A549 (cell line): ENCODE data around the gene TRIM69. TPM values are rescaled to one million over a fixed set of nuclear protein-coding genes. Genes with fewer than 3 reads are reported as not detected.

Experiments
- ATAC-seq, 2 experiments: fragments of 200-7000 bp in 1 of 2; fragments of >200 bp in 1 of 2; cut with Nextera tagmentation in 1 of 2; cut with Tn5 transposase in 1 of 2; 3 replicates each; pipeline versions ENCODE4 v1.8.0 to v1.9.1; 2018 to 2020; ENCODE audit warnings: mild to moderate bottlenecking in 1 of 2, moderate library complexity in 1 of 2
- CTCF ChIA-PET: fragments of 300-600 bp; sonication (Branson Sonifier 250); formaldehyde crosslinking; extraction: SDS; loops from one replicate; lab custom pipeline; 2021; ENCODE audit warnings: antibody characterized with exemption, inconsistent platforms; lab: Yijun Ruan, JAX
- POLR2A ChIA-PET: fragments of 350-600 bp; formaldehyde crosslinking; extraction: SDS; loops from one replicate; lab custom pipeline; 2021; ENCODE audit warnings: antibody characterized with exemption, inconsistent platforms; lab: Yijun Ruan, JAX
- DNase-seq, 2 experiments: peaks; one replicate each; pipeline versions ENCODE4 v3.0.0 to v3.0.0-alpha.2; 2011 to 2016; ENCODE audit warnings: low read depth in 1 of 2, low spot score in 1 of 2
- FAIRE-seq: peaks from 2 replicates; lab custom pipeline; 2011; peaks lifted over from hg19 to GRCh38; lab: Jason Lieb, UNC
- H3K27ac ChIP-seq, 2 experiments: fragments of >200 bp; sonication (Bioruptor Twin); formaldehyde crosslinking; 3 replicates each; pipeline ENCODE4 v1.5.1; 2016 to 2017
- H3K4me1 ChIP-seq: fragments of >200 bp; sonication (Bioruptor Twin); formaldehyde crosslinking; 3 replicates; pipeline ENCODE4 v1.6.1; 2016
- H3K4me2 ChIP-seq: fragments of >200 bp; sonication (Bioruptor Twin); formaldehyde crosslinking; 3 replicates; pipeline ENCODE4 v1.6.1; 2016
- H3K4me3 ChIP-seq: fragments of >200 bp; sonication (Bioruptor Twin); formaldehyde crosslinking; 3 replicates; pipeline ENCODE4 v1.5.1; 2016
- H3K9me3 ChIP-seq: fragments of >200 bp; sonication (Bioruptor Twin); formaldehyde crosslinking; 3 replicates; pipeline ENCODE4 v1.6.1; 2016
- ATOH8 ChIP-seq: fragments of 250-450 bp; sonication (Bioruptor Pico); IDR thresholded peaks from 2 replicates; pipeline ENCODE4 v1.5.0; 2020; ENCODE audit warnings: low read depth, mild to moderate bottlenecking, moderate library complexity
- BCL3 ChIP-seq: fragments of >200 bp; sonication (Bioruptor Twin); formaldehyde crosslinking; IDR thresholded peaks from 3 replicates; pipeline ENCODE4 v1.6.1; 2016
- BHLHE40 ChIP-seq: IDR thresholded peaks from 2 replicates; pipeline ENCODE4 v1.6.1; 2012; ENCODE audit warnings: low read depth, low read length, inconsistent platforms
- CBX2 ChIP-seq: fragments of 200-600 bp; sonication (generic); IDR thresholded peaks from 2 replicates; pipeline ENCODE4 v1.6.1; 2016; ENCODE audit warnings: low read depth, mild to moderate bottlenecking, borderline replicate concordance
- CBX8 ChIP-seq: fragments of 200-600 bp; sonication (generic); IDR thresholded peaks from 2 replicates; pipeline ENCODE4 v1.6.1; 2016
- CEBPB ChIP-seq, 2 experiments: fragments of >200 bp in 1 of 2; sonication (Bioruptor Twin) in 1 of 2; formaldehyde crosslinking in 1 of 2; IDR thresholded peaks; 2 replicates each; pipeline ENCODE4 v1.6.1; 2012 to 2016
- FOSB ChIP-seq: fragments of 250-450 bp; sonication (Bioruptor Pico); IDR thresholded peaks from 2 replicates; pipeline ENCODE4 v1.5.0; 2020; ENCODE audit warnings: mild to moderate bottlenecking, moderate library complexity
- HEYL ChIP-seq: fragments of 250-450 bp; sonication (Bioruptor Pico); IDR thresholded peaks from 2 replicates; pipeline ENCODE4 v1.8.0; 2021; ENCODE audit warnings: mild to moderate bottlenecking, moderate library complexity
- KDM1A ChIP-seq: fragments of 200-600 bp; sonication (generic); IDR thresholded peaks from 2 replicates; pipeline ENCODE4 v1.6.1; 2016; ENCODE audit warnings: low read depth, mild to moderate bottlenecking
- KDM5A ChIP-seq: fragments of 200-600 bp; sonication (generic); IDR thresholded peaks from 2 replicates; pipeline ENCODE4 v1.6.1; 2016; ENCODE audit warnings: antibody characterized with exemption, mild to moderate bottlenecking
- MAZ ChIP-seq: fragments of 150-350 bp; IDR thresholded peaks from 2 replicates; pipeline ENCODE4 v1.6.1; 2014; ENCODE audit warnings: antibody characterized with exemption, low read depth, low read length, borderline replicate concordance
- NFE2L2 ChIP-seq: fragments of 150-350 bp; conservative IDR thresholded peaks from 2 replicates; pipeline ENCODE4 v1.6.1; 2014; ENCODE audit warnings: low read length
- RCOR1 ChIP-seq: fragments of 150-350 bp; IDR thresholded peaks from 2 replicates; pipeline ENCODE4 v1.6.1; 2014; ENCODE audit warnings: antibody characterized with exemption, low read length, low read depth
- RFX5 ChIP-seq: fragments of 450-650 bp; IDR thresholded peaks from 2 replicates; pipeline ENCODE4 v1.7.1; 2014; ENCODE audit warnings: antibody characterized with exemption, mild to moderate bottlenecking, moderate library complexity
- RNF2 ChIP-seq: fragments of 200-600 bp; sonication (generic); IDR thresholded peaks from 2 replicates; pipeline ENCODE4 v1.6.1; 2016; ENCODE audit warnings: low read depth, mild to moderate bottlenecking, antibody characterized with exemption, moderate library complexity, borderline replicate concordance
- SMC3 ChIP-seq: fragments of >200 bp; sonication (Bioruptor Twin); formaldehyde crosslinking; IDR thresholded peaks from 3 replicates; pipeline ENCODE4 v1.6.1; 2018; ENCODE audit warnings: inconsistent platforms
- ZSCAN20 ChIP-seq: fragments of 250-450 bp; sonication (Bioruptor Pico); IDR thresholded peaks from 2 replicates; pipeline ENCODE4 v1.8.0; 2022; ENCODE audit warnings: mild to moderate bottlenecking, moderate library complexity
- WGBS: methylation state at CpG from one replicate; pipeline ENCODE4 v1.1.6; 2017; ENCODE audit errors: missing lambda C conversion rate; 5-methylcytosine and 5-hydroxymethylcytosine counted together
- polyA plus RNA-seq, 4 experiments: library from polyadenylated mRNA; depleted of rRNA in 3 of 4; stranded (reverse); fragments of >200 nt; fragmentation: RNase III in 1 of 4; extraction: RNeasy Plus Mini Kit Qiagen cat#74134 plus additional on column Dnase treatment in 1 of 4; gene quantifications; 2 replicates in 3 of 4; 3 replicates in 1 of 4; pipeline ENCODE4 v1.2.3, GENCODE V29; 2011 to 2017

Gene TRIM69
- polyA plus RNA-seq, 2 of the 4 experiments (the other 2 are of a cell fraction) = 9.0 to 10.4 TPM

DNA sequence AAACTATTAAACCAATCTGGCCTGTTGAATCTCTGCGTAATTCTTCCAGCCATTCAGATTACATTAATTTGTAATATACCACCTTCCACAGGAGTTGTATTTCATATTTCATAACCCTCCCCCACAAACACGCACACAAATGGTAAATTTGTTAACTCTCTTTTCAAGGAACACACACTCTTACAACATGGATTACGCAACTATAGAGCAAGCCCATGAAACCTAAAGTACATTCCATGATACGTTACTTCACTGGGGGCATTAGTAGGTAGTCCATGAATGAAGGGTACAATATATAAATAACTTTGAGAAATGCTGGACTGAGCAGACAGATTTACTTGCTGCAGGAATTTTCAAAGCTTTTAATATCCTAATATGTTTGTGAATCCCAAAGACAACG lies 65.0 kb downstream of the TRIM69 start:
- no peak overlapping the region for H3K4me2 ChIP-seq
- H3K9me3 ChIP-seq = no peaks in the 10 kb centered on the region
- whole genome bisulfite sequencing = 74% methylated on average over 5 of the region's 5 CpGs
- no peak overlapping the region for H3K4me3 ChIP-seq
- no peak for ATAC-seq
- TF ChIP-seq CBX2 = no peak
- peak; percentile 14 to 60; a peak in 3 of 4 replicates for TF ChIP-seq CEBPB (IDR thresholded peaks at IDR 0.05)
- TF ChIP-seq RNF2 = no peak
- TF ChIP-seq KDM5A = no peak
- no peak for TF ChIP-seq CBX8
- TF ChIP-seq, all 56 proteins: peak for 1
- ChIA-PET POLR2A (no interaction called here), CTCF (no interaction called here)
- FAIRE-seq (no peak), DNase-seq (no peak)
- no peak overlapping the region for H3K27ac ChIP-seq
- H3K4me1 ChIP-seq = no peaks in the 10 kb centered on the region

DNA sequence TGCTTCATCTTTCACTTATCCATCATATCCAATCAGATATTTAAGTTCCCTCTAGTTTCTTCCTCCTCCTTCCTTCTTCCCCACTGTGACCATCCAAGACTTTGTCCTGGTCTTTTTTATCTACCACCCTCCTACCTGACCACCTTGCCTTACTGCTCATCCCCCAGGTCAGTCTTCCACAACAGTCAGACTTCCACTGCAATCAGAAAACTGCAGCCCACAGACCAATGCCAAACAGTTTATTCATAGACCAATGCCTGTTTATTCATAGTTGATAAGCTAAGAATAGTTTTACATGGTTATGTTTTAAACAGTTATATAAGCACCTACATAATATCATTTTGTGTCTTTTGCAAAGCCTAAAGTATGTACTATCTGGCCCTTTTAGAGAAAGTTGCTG lies 65.5 kb downstream of the TRIM69 start:
- FAIRE-seq = no peak
- CTCF ChIA-PET = no interaction called here
- no peak for DNase-seq
- Histone ChIP-seq H3K4me1 (no peaks in the 10 kb centered on the region), H3K27ac (no peak overlapping the region), H3K4me2 (no peak overlapping the region)
- no peak for ATAC-seq
- TF ChIP-seq MAZ (no peak), RCOR1 (no peak)
- TF ChIP-seq, all 56 proteins: peak for 0
- POLR2A ChIA-PET = no interaction called here
- no peak overlapping the region for H3K4me3 ChIP-seq
- no peaks in the 10 kb centered on the region for H3K9me3 ChIP-seq

- FAIRE-seq = no peak
- ChIA-PET CTCF (interaction anchor here (1.1 kb wide), 1 partner anchor 13 kb away, joined by 3 read pairs; no protein-coding TSS in a partner anchor), POLR2A (no interaction called here)
- Histone ChIP-seq H3K4me3 (no peak overlapping the region), H3K27ac (no peak overlapping the region)
- no peak for TF ChIP-seq KDM5A
- TF ChIP-seq, all 56 proteins: peak for 0
- no peak for DNase-seq
- H3K4me2 ChIP-seq = no peak overlapping the region
- no peak for ATAC-seq
- no peaks in the 10 kb centered on the region for H3K9me3 ChIP-seq
- no peaks in the 10 kb centered on the region for H3K4me1 ChIP-seq
- WGBS = 8% methylated on average over 1 of the region's 1 CpG
Measured at GRCh38 chr15:44802336-44802735, 66.0 kb downstream of the TRIM69 start.

DNA sequence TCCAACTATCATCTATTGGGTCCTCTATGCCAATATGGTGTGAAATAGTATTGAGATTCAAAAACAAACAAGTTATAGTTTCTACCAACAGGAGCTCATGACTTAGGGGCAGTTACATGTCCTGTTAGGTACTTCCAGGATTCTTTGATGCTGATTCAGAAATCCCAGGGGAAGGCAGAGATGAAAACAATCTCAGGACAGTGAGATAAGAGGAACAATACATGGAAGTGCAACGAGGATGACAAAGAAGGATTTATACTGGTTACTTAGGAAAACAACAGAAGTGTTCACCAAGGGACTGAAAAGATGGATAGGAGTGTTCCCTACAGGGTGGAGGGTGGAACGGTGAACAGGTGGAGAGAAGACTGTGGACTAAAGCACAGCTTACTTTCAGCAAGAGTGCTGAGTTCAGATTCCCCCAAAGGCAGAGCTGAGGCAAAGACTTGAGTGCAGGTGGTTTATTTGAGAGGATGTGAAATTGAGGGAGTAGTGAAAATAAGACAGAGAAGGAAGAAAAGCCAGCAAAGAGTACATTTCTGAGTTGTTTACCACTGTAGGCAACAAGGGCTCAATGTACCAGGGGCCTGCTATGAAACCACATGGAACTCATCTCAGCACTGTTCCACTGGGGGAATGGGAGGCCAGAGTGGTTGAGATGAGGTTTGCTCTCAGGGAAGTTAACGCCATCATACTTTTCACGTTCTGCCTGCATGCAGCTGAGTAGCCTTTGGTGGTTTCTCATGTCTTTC lies 68.1 kb downstream of the TRIM69 start:
- POLR2A ChIA-PET = no interaction called here
- Histone ChIP-seq H3K4me1 (no peaks in the 10 kb centered on the region), H3K9me3 (no peaks in the 10 kb centered on the region), H3K4me2 (no peak overlapping the region), H3K4me3 (no peak overlapping the region), H3K27ac (no peak overlapping the region)
- no peak for DNase-seq
- TF ChIP-seq NFE2L2 (no peak), ATOH8 (no peak), BHLHE40 (no peak), HEYL (CRISPR knock-in tag) (no peak)
- CTCF ChIA-PET = no interaction called here
- 43% methylated on average over 4 of the region's 4 CpGs for WGBS
- ATAC-seq = no peak
- no peak for FAIRE-seq

DNA sequence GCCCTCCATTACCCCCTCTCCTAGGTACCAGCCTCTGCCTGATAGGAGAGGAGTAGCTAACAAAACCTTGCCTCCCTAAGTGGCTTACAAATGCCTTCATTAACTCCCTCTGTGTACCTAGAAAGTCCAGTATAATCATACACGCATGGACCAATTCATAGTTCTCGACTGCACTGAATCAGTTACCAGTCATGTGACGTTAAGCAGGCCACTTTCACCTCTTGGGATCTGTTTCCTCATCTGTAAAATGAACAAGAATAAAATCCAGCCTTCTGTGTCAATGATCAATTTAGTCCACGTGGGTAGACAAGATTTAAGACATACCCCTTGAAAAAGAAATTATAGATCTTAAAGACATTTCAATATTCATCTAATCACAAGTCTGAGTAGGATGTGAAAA lies 72.2 kb downstream of the TRIM69 start:
- H3K4me3 ChIP-seq = no peak overlapping the region
- WGBS = 44% methylated on average over 4 of the region's 4 CpGs
- no peak overlapping the region for H3K4me2 ChIP-seq
- no peak for DNase-seq
- no peak for FAIRE-seq
- H3K9me3 ChIP-seq = no peaks in the 10 kb centered on the region
- ChIA-PET POLR2A (no interaction called here), CTCF (no interaction called here)
- H3K4me1 ChIP-seq = peaks cover 7% of the 10 kb centered on the region; the same call in 1 of the 3 replicates
- TF ChIP-seq RFX5 = no peak
- TF ChIP-seq FOSB (CRISPR knock-in tag) = no peak
- TF ChIP-seq ZSCAN20 (CRISPR knock-in tag) = no peak
- no peak for TF ChIP-seq MAZ
- TF ChIP-seq BCL3 = no peak
- no peak for TF ChIP-seq NFE2L2
- no peak for TF ChIP-seq RCOR1
- no peak for TF ChIP-seq SMC3
- no peak for TF ChIP-seq KDM1A
- no peak for ATAC-seq
- no peak overlapping the region for H3K27ac ChIP-seq
